Tibial artery (tissue), 4 donors: ENCODE results near the gene GLG1.

Experiments used
- DNase-seq, 2 donors: peaks; one replicate each; pipeline ENCODE4 v3.0.0-alpha.2; 2019
- H3K27ac ChIP-seq, 2 donors: fragments of 200-600 bp; sonication (generic) in 1 of 2; 1 replicate in 1 of 2; 2 replicates in 1 of 2; pipeline ENCODE4 v1.5.1; 2018 to 2019; ENCODE audit warnings: mild to moderate bottlenecking in 1 of 2
- H3K27me3 ChIP-seq, 2 donors: fragments of 200-600 bp; sonication (generic) in 1 of 2; one replicate each; pipeline versions ENCODE4 v1.5.1 to v1.6.0; 2016 to 2019
- H3K36me3 ChIP-seq, 3 donors: fragments of 200-600 bp; sonication (generic) in 2 of 3; one replicate each; pipeline ENCODE4 v1.5.1; 2016 to 2019; ENCODE audit warnings: mild to moderate bottlenecking in 2 of 3
- H3K4me1 ChIP-seq, 4 donors: fragments of 200-600 bp; sonication (generic) in 2 of 4; 1 replicate in 3 of 4; 2 replicates in 1 of 4; pipeline ENCODE4 v1.5.1; 2016 to 2019
- H3K4me3 ChIP-seq, 2 donors: fragments of 200-600 bp; sonication (generic) in 1 of 2; 1 replicate in 1 of 2; 2 replicates in 1 of 2; pipeline ENCODE4 v1.5.1; 2018 to 2019; ENCODE audit warnings: mild to moderate bottlenecking in 2 of 2
- H3K9me3 ChIP-seq, 3 donors: fragments of 200-600 bp; sonication (generic) in 1 of 3; one replicate each; pipeline ENCODE4 v1.5.1; 2016 to 2019
- CTCF ChIP-seq, 2 experiments: fragments of 200-600 bp in 1 of 2; fragments of 450-650 bp in 1 of 2; IDR thresholded peaks; one replicate each; pipeline ENCODE4 v1.5.1; 2017 to 2019; ENCODE audit warnings: antibody characterized with exemption in 2 of 2, mild to moderate bottlenecking in 1 of 2, moderate library complexity in 1 of 2
- intact Hi-C: fragments of 100-400 bp; cut with DNase I; formaldehyde crosslinking; loops from one replicate; pipeline ENCODE4 v1.15.0; 2023; ENCODE audit warnings: low total_unique reads

GLG1 gene

DNA sequence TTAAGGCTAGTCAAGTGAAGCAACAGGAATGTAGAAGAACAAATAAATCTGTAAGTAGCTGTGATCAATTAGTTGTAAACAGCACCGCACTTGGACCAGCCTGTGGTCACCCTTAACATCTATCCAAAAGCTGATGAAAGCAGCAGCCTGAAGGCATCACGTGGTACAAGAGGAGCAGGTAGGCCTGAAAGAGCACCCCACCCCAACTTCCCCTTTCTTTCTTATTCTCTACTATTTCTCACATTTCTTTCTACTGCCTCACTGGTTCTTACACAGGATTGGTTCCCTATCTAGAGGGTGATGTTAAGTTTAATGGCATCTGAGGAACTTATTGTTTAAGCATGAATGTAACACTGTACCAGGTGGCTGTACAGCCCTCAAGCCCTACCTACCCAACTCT, 143.0 kb downstream of the GLG1 start:
- Histone ChIP-seq H3K27ac (no peak overlapping the region), H3K27me3 (no peaks in the 10 kb centered on the region), H3K36me3 (peaks cover 80 to 99% (median 85%) of the 10 kb centered on the region in 3 donors), H3K4me3 (no peak overlapping the region), H3K4me1 (no peaks in the 10 kb centered on the region), H3K9me3 (no peaks in the 10 kb centered on the region)
- no peak for TF ChIP-seq CTCF (IDR thresholded peaks at IDR 0.05)
- DNase-seq = no peak
- intact Hi-C loops = no loop called here

- no peaks in the 10 kb centered on the region for H3K27me3 ChIP-seq
- no peak overlapping the region for H3K4me3 ChIP-seq
- TF ChIP-seq CTCF (IDR thresholded peaks at IDR 0.05) = no peak
- no peaks in the 10 kb centered on the region for H3K4me1 ChIP-seq
- no peak overlapping the region for H3K27ac ChIP-seq
- H3K36me3 ChIP-seq = peaks cover 76 to 100% (median 84%) of the 10 kb centered on the region in 3 donors
- H3K9me3 ChIP-seq = no peaks in the 10 kb centered on the region
- no peak for DNase-seq
- intact Hi-C loops = no loop called here
Observed at GRCh38 chr16:74462361-74462760, 144.6 kb downstream of the GLG1 start.

GRCh38 chr16:74461826-74462225, 145.1 kb downstream of the GLG1 start:
- TF ChIP-seq CTCF (IDR thresholded peaks at IDR 0.05) = no peak
- no peak overlapping the region for H3K27ac ChIP-seq
- intact Hi-C loops = no loop called here
- H3K4me1 ChIP-seq = no peaks in the 10 kb centered on the region
- H3K9me3 ChIP-seq = no peaks in the 10 kb centered on the region
- no peaks in the 10 kb centered on the region for H3K27me3 ChIP-seq
- no peak for DNase-seq
- H3K36me3 ChIP-seq = peaks cover 77 to 100% (median 84%) of the 10 kb centered on the region in 3 donors
- H3K4me3 ChIP-seq = no peak overlapping the region

DNA sequence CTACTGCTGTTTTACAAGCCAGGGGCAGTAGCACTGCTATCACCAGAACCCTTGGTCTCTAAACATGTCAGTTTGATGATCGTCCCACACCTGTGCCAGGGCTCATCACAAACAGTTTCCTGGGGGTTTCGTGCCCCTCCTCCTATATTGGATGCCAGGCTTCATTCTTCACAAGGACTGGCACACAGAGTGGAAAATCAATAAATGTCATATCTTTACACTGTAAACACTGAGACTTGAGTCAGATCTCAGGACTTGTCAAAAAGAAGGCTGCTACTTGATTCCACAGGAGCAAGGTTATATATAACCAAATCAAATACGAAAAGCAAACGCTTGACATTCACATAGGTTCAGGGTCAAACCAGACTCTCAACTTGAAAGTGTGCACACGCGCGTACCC, 146.4 kb downstream of the GLG1 start:
- no peaks in the 10 kb centered on the region for H3K9me3 ChIP-seq
- peaks cover 82 to 100% (median 86%) of the 10 kb centered on the region in 3 donors for H3K36me3 ChIP-seq
- H3K27ac ChIP-seq = no peak overlapping the region
- no peak for TF ChIP-seq CTCF (IDR thresholded peaks at IDR 0.05)
- no peaks in the 10 kb centered on the region for H3K27me3 ChIP-seq
- no peak overlapping the region for H3K4me3 ChIP-seq
- intact Hi-C loops = no loop called here
- H3K4me1 ChIP-seq = no peaks in the 10 kb centered on the region
- no peak for DNase-seq

GRCh38 chr16:74456290-74456625, 150.7 kb downstream of the GLG1 start:
- no peak for TF ChIP-seq CTCF (IDR thresholded peaks at IDR 0.05)
- DNase-seq = no peak
- Histone ChIP-seq H3K27ac (no peak overlapping the region), H3K27me3 (no peaks in the 10 kb centered on the region), H3K36me3 (peaks cover 71 to 99% (median 74%) of the 10 kb centered on the region in 3 donors), H3K9me3 (no peaks in the 10 kb centered on the region), H3K4me1 (no peaks in the 10 kb centered on the region), H3K4me3 (no peak overlapping the region)
- intact Hi-C loops = no loop called here

GRCh38 chr16:74455619-74456289, 151.2 kb downstream of the GLG1 start:
- Histone ChIP-seq H3K36me3 (peaks cover 74 to 99% (median 76%) of the 10 kb centered on the region in 3 donors), H3K4me3 (no peak overlapping the region), H3K4me1 (no peaks in the 10 kb centered on the region), H3K9me3 (no peaks in the 10 kb centered on the region), H3K27me3 (no peaks in the 10 kb centered on the region), H3K27ac (no peak overlapping the region)
- no peak for TF ChIP-seq CTCF (IDR thresholded peaks at IDR 0.05)
- DNase-seq = no peak
- intact Hi-C loops = no loop called here
